ENCODE results near the gene CSMD2. TPM values are rescaled to one million over a fixed set of nuclear protein-coding genes. Genes with fewer than 3 reads are reported as not detected.

Gene CSMD2
- total and polyA plus RNA-seq, 2 experiments from 2014 or later, result 5.3 to 16.6 TPM

Small RNA genes within 50 kb of the gene (small RNA-seq; reads per million reads assigned to genes)
- gene RNA5SP42 (ENCODE audit: low replicate concordance), result 0.20 reads per million

Other genes with a start within 250 kb of the CSMD2 start
- gene C1orf94, start 11.7 kb upstream of the CSMD2 start, total RNA-seq (2014; rRNA removed; shearing (Covaris generic)), result 4.9 and 5.3 TPM in 2 replicates
- 4.3 and 4.9 TPM in 2 replicates for gene C1orf94, start 11.7 kb upstream of the CSMD2 start, polyA plus RNA-seq (2016; fragmentation: Nextera tagmentation; extraction: Ambion mirVana)